ENCODE measurements around the gene VGLL3. TPM values are rescaled to one million over a fixed set of nuclear protein-coding genes. Genes with fewer than 3 reads are reported as not detected.

VGLL3 gene
- total RNA-seq, 2 donors from 2014 or later, result not detected

- DNase-seq (no peak), ATAC-seq (replicated peaks in 1 of 2) (no peak)
- H3K36me3 Mint-ChIP-seq (ENCODE audit: insufficient read depth in 2 of 2), result no peaks in the 10 kb centered on the region
- H3K27ac Mint-ChIP-seq, result no peak overlapping the region
- H3K4me3 Mint-ChIP-seq, result no peak overlapping the region
- H3K4me1 Mint-ChIP-seq (ENCODE audit: low read depth), result no peaks in the 10 kb centered on the region
- H3K27me3 Mint-ChIP-seq (ENCODE audit: low read depth), result no peaks in the 10 kb centered on the region
- peaks cover 0 to 2% of the 10 kb centered on the region in 2 donors for H3K9me3 Mint-ChIP-seq
Observed at GRCh38 chr3:86929046-86929445, 61.9 kb downstream of the VGLL3 start.

- ATAC-seq (replicated peaks in 1 of 2), result no peak
Observed at GRCh38 chr3:86923071-86923491, 67.9 kb downstream of the VGLL3 start.

GRCh38 chr3:86921971-86922680, 68.8 kb downstream of the VGLL3 start:
- no peaks in the 10 kb centered on the region for H3K36me3 Mint-ChIP-seq (ENCODE audit: insufficient read depth in 2 of 2)
- DNase-seq (no peak), ATAC-seq (replicated peaks in 1 of 2) (no peak)
- peaks cover 5 to 6% of the 10 kb centered on the region in 2 donors for H3K9me3 Mint-ChIP-seq
- H3K27me3 Mint-ChIP-seq (ENCODE audit: low read depth), result no peaks in the 10 kb centered on the region
- no peak overlapping the region for H3K27ac Mint-ChIP-seq
- H3K4me1 Mint-ChIP-seq (ENCODE audit: low read depth), result no peaks in the 10 kb centered on the region
- no peak overlapping the region for H3K4me3 Mint-ChIP-seq

More at GRCh38 chr3:86923071-86923491, 67.9 kb downstream of the VGLL3 start:
- H3K27ac Mint-ChIP-seq, result no peak overlapping the region
- H3K36me3 Mint-ChIP-seq (ENCODE audit: insufficient read depth in 2 of 2), result no peaks in the 10 kb centered on the region
- no peaks in the 10 kb centered on the region for H3K4me1 Mint-ChIP-seq (ENCODE audit: low read depth)
- H3K27me3 Mint-ChIP-seq (ENCODE audit: low read depth), result no peaks in the 10 kb centered on the region
- peaks cover 5 to 6% of the 10 kb centered on the region in 2 donors for H3K9me3 Mint-ChIP-seq
- no peak for DNase-seq
- H3K4me3 Mint-ChIP-seq, result no peak overlapping the region

GRCh38 chr3:86914670-86915069, 76.3 kb downstream of the VGLL3 start:
- no peak overlapping the region for H3K27ac Mint-ChIP-seq
- no peak for DNase-seq
- peaks cover 1 to 2% of the 10 kb centered on the region in 2 donors for H3K9me3 Mint-ChIP-seq
- H3K27me3 Mint-ChIP-seq (ENCODE audit: low read depth), result no peaks in the 10 kb centered on the region
- no peaks in the 10 kb centered on the region for H3K4me1 Mint-ChIP-seq (ENCODE audit: low read depth)
- H3K36me3 Mint-ChIP-seq (ENCODE audit: insufficient read depth in 2 of 2), result peaks cover 0 to 2% of the 10 kb centered on the region in 2 donors
- H3K4me3 Mint-ChIP-seq, result no peak overlapping the region
- ATAC-seq (replicated peaks in 1 of 2), result no peak

GRCh38 chr3:86913160-86913559, 77.8 kb downstream of the VGLL3 start:
- DNase-seq (no peak), ATAC-seq (replicated peaks in 1 of 2) (no peak)
- no peak overlapping the region for H3K27ac Mint-ChIP-seq
- no peak overlapping the region for H3K4me3 Mint-ChIP-seq
- peaks cover 0 to 2% of the 10 kb centered on the region in 2 donors for H3K36me3 Mint-ChIP-seq (ENCODE audit: insufficient read depth in 2 of 2)
- no peaks in the 10 kb centered on the region for H3K27me3 Mint-ChIP-seq (ENCODE audit: low read depth)
- no peaks in the 10 kb centered on the region for H3K4me1 Mint-ChIP-seq (ENCODE audit: low read depth)
- peaks cover 1 to 2% of the 10 kb centered on the region in 2 donors for H3K9me3 Mint-ChIP-seq

DNA sequence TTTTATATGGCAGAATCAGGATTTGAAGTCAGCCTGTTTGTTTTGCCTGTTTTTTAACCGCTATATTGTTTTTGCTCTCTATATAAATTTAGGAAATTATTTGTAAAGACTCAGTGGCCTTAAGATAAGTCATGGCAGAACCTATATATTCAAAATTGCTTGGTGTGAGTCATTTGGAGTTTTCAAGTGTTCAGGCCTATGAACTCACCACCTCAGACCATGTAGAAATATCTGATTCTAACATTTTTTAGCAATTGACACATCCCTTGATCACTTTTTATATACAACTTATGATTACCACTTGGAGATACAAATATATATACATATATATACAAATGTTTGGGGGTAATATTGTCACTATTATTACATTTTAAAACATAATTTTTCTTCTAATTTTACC, 95.7 kb downstream of the VGLL3 start:
- ATAC-seq (replicated peaks in 1 of 2), result no peak
- Mint-ChIP-seq H3K27ac (no peak overlapping the region), H3K4me1 (ENCODE audit: low read depth) (no peaks in the 10 kb centered on the region), H3K4me3 (no peak overlapping the region), H3K9me3 (no peaks in the 10 kb centered on the region), H3K36me3 (ENCODE audit: insufficient read depth in 2 of 2) (no peaks in the 10 kb centered on the region), H3K27me3 (ENCODE audit: low read depth) (no peaks in the 10 kb centered on the region)
- DNase-seq, result no peak

DNA sequence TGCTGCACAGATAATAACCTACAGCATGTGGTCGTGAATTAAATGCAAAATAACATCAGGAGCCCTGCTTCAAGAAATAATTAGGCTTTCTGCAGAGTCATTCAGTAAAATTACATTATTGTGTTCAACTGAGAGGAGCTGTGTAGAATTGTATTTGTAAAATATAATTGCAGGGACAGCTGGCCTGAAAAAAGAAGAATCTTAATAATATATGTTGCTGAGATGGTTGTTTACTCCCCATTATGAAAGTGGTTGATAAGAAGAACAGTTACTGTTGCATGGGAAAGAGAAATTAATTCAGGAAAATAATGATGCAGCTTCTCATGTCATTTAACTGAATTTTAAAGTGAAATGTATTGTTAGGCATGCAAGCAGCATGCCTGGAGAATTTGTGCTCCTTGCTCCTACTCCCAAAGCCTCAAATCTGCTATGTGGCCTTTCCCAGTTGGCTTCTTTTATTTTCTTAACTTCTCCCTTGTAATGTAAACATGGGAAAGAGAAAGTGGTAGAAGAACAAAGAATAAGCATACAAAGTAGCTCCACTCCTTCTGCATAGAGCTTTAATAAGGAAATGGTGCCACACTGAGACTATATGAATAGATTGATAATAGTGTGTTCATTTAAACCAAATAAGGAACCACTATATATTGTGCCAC, 100.1 kb downstream of the VGLL3 start:
- DNase-seq (no peak), ATAC-seq (replicated peaks in 1 of 2) (no peak)
- Mint-ChIP-seq H3K27ac (no peak overlapping the region), H3K4me1 (ENCODE audit: low read depth) (no peaks in the 10 kb centered on the region), H3K9me3 (no peaks in the 10 kb centered on the region), H3K4me3 (no peak overlapping the region), H3K27me3 (ENCODE audit: low read depth) (no peaks in the 10 kb centered on the region), H3K36me3 (ENCODE audit: insufficient read depth in 2 of 2) (no peaks in the 10 kb centered on the region)

Other genes starting within 250 kb of the VGLL3 start
- gene CHMP2B, start 236.2 kb upstream of the VGLL3 start, total RNA-seq, result 10 to 100 TPM; 22.5 to 25.4 TPM